K562 treated with DMSO at 1 percent for 24 hours (cell line): ENCODE results near the gene P2RX4. TPM values are rescaled to one million over a fixed set of nuclear protein-coding genes. Genes with fewer than 3 reads are reported as not detected.

Experiments used
- total RNA-seq: library from RNA; unstranded; fragments of 300-600 nt; gene quantifications from 2 replicates; pipeline ENCODE4 v1.2.3, GENCODE V29; 2022; ENCODE audit warnings: low read depth; ENCODE audit not compliant: insufficient read depth

The P2RX4 gene, protein sequence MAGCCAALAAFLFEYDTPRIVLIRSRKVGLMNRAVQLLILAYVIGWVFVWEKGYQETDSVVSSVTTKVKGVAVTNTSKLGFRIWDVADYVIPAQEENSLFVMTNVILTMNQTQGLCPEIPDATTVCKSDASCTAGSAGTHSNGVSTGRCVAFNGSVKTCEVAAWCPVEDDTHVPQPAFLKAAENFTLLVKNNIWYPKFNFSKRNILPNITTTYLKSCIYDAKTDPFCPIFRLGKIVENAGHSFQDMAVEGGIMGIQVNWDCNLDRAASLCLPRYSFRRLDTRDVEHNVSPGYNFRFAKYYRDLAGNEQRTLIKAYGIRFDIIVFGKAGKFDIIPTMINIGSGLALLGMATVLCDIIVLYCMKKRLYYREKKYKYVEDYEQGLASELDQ
- 57.8 and 85.1 TPM in 2 replicates for total RNA-seq

DNA sequence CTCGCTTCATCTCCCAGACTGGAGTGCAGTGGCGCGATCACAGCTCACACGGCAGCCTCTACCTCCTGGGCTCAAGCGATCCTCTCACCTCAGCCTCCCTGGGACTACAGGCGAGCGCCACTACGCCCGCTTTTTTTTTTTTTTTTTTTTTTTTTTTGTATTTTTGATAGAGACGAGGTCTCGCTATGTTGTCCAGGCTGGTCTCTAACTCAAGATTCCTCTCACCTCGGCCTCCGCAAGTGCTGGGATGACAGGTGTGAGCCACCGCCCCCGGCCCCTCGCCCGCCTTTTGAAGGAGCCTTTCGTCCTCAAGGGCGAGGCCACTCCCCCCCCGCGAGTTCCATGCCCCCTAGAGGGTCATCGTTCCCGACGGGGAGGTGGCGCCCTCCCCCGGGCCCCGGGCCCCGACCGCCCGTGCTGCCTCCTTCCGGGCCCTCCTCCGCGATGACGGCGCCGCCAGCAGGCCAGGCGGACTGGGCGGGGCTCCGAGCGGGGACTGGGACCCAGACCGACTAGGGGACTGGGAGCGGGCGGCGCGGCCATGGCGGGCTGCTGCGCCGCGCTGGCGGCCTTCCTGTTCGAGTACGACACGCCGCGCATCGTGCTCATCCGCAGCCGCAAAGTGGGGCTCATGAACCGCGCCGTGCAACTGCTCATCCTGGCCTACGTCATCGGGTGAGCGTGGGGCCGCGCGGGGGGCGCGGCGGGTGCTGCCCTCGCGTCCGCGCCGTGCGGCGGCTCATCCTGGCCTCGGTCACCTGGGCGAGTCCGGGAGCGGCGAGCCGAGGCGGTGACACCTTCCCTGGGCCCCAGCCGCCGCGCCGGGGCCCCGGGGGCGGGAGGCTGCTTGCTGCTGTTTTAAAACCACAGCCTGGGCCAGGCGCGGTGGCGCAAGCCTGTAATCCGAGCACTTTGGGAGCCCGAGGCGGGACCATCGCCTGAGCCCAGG, at the start of gene P2RX4:
P2RX4 (plus strand) TSS at position 506 of the 949 bp plus-strand sequence; CDS start at position 542, 36 bp downstream.

Other genes with a start within 250 kb of the P2RX4 start
- not detected in 2 replicates for gene HNF1A, start 231.6 kb upstream of the P2RX4 start, total RNA-seq
- gene C12orf43, start 193.6 kb upstream of the P2RX4 start, total RNA-seq = 12.0 and 12.3 TPM in 2 replicates
- not detected in 2 replicates for gene OASL, start 170.9 kb upstream of the P2RX4 start, total RNA-seq
- gene P2RX7, start 77.3 kb upstream of the P2RX4 start, total RNA-seq = 5.3 and 7.5 TPM in 2 replicates
- gene CAMKK2, start 86.6 kb downstream of the P2RX4 start, total RNA-seq = 22.4 and 23.7 TPM in 2 replicates
- 127 and 131 TPM in 2 replicates for gene ANAPC5, start 142.3 kb downstream of the P2RX4 start, total RNA-seq
- 34.9 and 37.2 TPM in 2 replicates for gene RNF34, start 190.0 kb downstream of the P2RX4 start, total RNA-seq